Nephron (organoid): ENCODE results near the gene MEX3A.

Experiments used
- H3K27ac Mint-ChIP-seq, 3 experiments: 2 replicates each; pipeline ENCODE4 v1.8.0; 2020; ENCODE audit warnings: mixed read lengths in 3 of 3, mild to moderate bottlenecking in 2 of 3, moderate library complexity in 1 of 3
- H3K27me3 Mint-ChIP-seq: 2 replicates; pipeline ENCODE4 v1.8.0; 2021; ENCODE audit warnings: low read depth, mild to moderate bottlenecking, moderate library complexity, mixed read lengths
- H3K36me3 Mint-ChIP-seq: 2 replicates; pipeline ENCODE4 v1.8.0; 2020; ENCODE audit warnings: low read depth, mixed read lengths
- H3K4me1 Mint-ChIP-seq: 2 replicates; pipeline ENCODE4 v1.8.0; 2020; ENCODE audit warnings: mixed read lengths
- H3K4me3 Mint-ChIP-seq, 3 experiments: 2 replicates each; pipeline ENCODE4 v1.8.0; 2020; ENCODE audit warnings: mild to moderate bottlenecking in 3 of 3, mixed read lengths in 3 of 3, moderate library complexity in 2 of 3
- H3K9me3 Mint-ChIP-seq: 2 replicates; pipeline ENCODE4 v1.8.0; 2020; ENCODE audit warnings: mixed read lengths
- CTCF ChIP-seq, 3 experiments: fragments of 200-600 bp; sonication (generic); IDR thresholded peaks; one replicate each; pipeline ENCODE4 v1.5.0; 2021; ENCODE audit warnings: antibody characterized with exemption in 3 of 3; ENCODE audit not compliant: unreplicated experiment in 3 of 3

MEX3A gene

GRCh38 chr1:156108664-156109241 is 26.5 kb upstream of the MEX3A start:
- Mint-ChIP-seq H3K27ac (peak overlapping the region in 2 of 3 experiments; percentile 81 to 95), H3K4me3 (no peak overlapping the region), H3K9me3 (no peaks in the 10 kb centered on the region), H3K4me1 (peaks cover 83% of the 10 kb centered on the region), H3K27me3 (no peaks in the 10 kb centered on the region), H3K36me3 (peaks cover 7% of the 10 kb centered on the region)
- TF ChIP-seq CTCF (IDR thresholded peaks at IDR 0.05; ENCODE audit: unreplicated experiment in 3 of 3): no peak

- H3K4me3 Mint-ChIP-seq: peak overlapping the region in 2 of 3 experiments; percentile 17 to 28
- peak overlapping the region; percentile 60 to 95 (median 88) for H3K27ac Mint-ChIP-seq
- no peak for TF ChIP-seq CTCF (IDR thresholded peaks at IDR 0.05; ENCODE audit: unreplicated experiment in 3 of 3)
- H3K27me3 Mint-ChIP-seq: no peaks in the 10 kb centered on the region
- peaks cover 83% of the 10 kb centered on the region for H3K4me1 Mint-ChIP-seq
- peaks cover 7% of the 10 kb centered on the region for H3K36me3 Mint-ChIP-seq
- no peaks in the 10 kb centered on the region for H3K9me3 Mint-ChIP-seq
These were observed 25.8 kb upstream of the MEX3A start for GRCh38 chr1:156108057-156108456.

GRCh38 chr1:156106624-156107488 is 24.6 kb upstream of the MEX3A start:
- no peak for TF ChIP-seq CTCF (IDR thresholded peaks at IDR 0.05; ENCODE audit: unreplicated experiment in 3 of 3)
- peaks cover 7% of the 10 kb centered on the region for H3K36me3 Mint-ChIP-seq

GRCh38 chr1:156104861-156105832 is 22.9 kb upstream of the MEX3A start:
- Mint-ChIP-seq H3K4me1 (peaks cover 92% of the 10 kb centered on the region), H3K27ac (peak overlapping the region; percentile 95 to 96 (median 96)), H3K27me3 (no peaks in the 10 kb centered on the region), H3K36me3 (peaks cover 15% of the 10 kb centered on the region), H3K4me3 (peak overlapping the region; percentile 74 to 78 (median 76)), H3K9me3 (no peaks in the 10 kb centered on the region)
- TF ChIP-seq CTCF (IDR thresholded peaks at IDR 0.05; ENCODE audit: unreplicated experiment in 3 of 3): no peak

More at GRCh38 chr1:156106624-156107488, 24.6 kb upstream of the MEX3A start:
- Mint-ChIP-seq H3K27ac (peak overlapping the region; percentile 95 to 96 (median 96)), H3K9me3 (no peaks in the 10 kb centered on the region), H3K4me1 (peaks cover 82% of the 10 kb centered on the region), H3K4me3 (peak overlapping the region; percentile 73 to 76 (median 75)), H3K27me3 (no peaks in the 10 kb centered on the region)

- no peak for TF ChIP-seq CTCF (IDR thresholded peaks at IDR 0.05; ENCODE audit: unreplicated experiment in 3 of 3)
- Mint-ChIP-seq H3K9me3 (no peaks in the 10 kb centered on the region), H3K4me3 (peak overlapping the region; percentile 51 to 74 (median 55))
These were observed 22.0 kb upstream of the MEX3A start for GRCh38 chr1:156104065-156104810.

More at GRCh38 chr1:156104065-156104810, 22.0 kb upstream of the MEX3A start:
- peak overlapping the region; percentile 95 to 96 (median 96) for H3K27ac Mint-ChIP-seq
- no peaks in the 10 kb centered on the region for H3K27me3 Mint-ChIP-seq
- H3K4me1 Mint-ChIP-seq: peaks cover 87% of the 10 kb centered on the region
- peaks cover 12% of the 10 kb centered on the region for H3K36me3 Mint-ChIP-seq
